Hepatocyte (in vitro differentiated cells): ENCODE results near the gene IRF3. TPM values are rescaled to one million over a fixed set of nuclear protein-coding genes. Genes with fewer than 3 reads are reported as not detected.

Experiments
- DNase-seq: peaks from one replicate; pipeline ENCODE4 v3.0.0-alpha.2; 2016; ENCODE audit warnings: low spot score
- H2AFZ ChIP-seq: fragments of 200-600 bp; sonication (generic); 2 replicates; pipeline ENCODE4 v1.6.0; 2016; ENCODE audit warnings: antibody characterized with exemption, mild to moderate bottlenecking
- H3K27ac ChIP-seq: fragments of 200-600 bp; sonication (generic); 2 replicates; pipeline ENCODE4 v1.5.1; 2016; ENCODE audit warnings: mild to moderate bottlenecking
- H3K27me3 ChIP-seq: fragments of 200-600 bp; sonication (generic); 2 replicates; pipeline ENCODE4 v1.6.1; 2016
- H3K36me3 ChIP-seq: fragments of 200-600 bp; sonication (generic); replicated peaks from 2 replicates; pipeline ENCODE4 v1.5.1; 2016; ENCODE audit warnings: low read depth; ENCODE audit not compliant: insufficient read depth
- H3K4me1 ChIP-seq: fragments of 200-600 bp; sonication (generic); 2 replicates; pipeline ENCODE4 v1.5.1; 2016; ENCODE audit warnings: mild to moderate bottlenecking, moderate library complexity; ENCODE audit not compliant: insufficient read depth
- H3K4me2 ChIP-seq: fragments of 200-600 bp; sonication (generic); 2 replicates; pipeline ENCODE4 v1.6.0; 2016
- H3K4me3 ChIP-seq: fragments of 200-600 bp; sonication (generic); 2 replicates; pipeline ENCODE4 v1.5.1; 2016; ENCODE audit warnings: mild to moderate bottlenecking
- H3K79me2 ChIP-seq: fragments of 200-600 bp; sonication (generic); 2 replicates; pipeline ENCODE4 v1.6.0; 2017; ENCODE audit warnings: mild to moderate bottlenecking
- H3K9me2 ChIP-seq: fragments of 200-600 bp; sonication (generic); replicated peaks from 2 replicates; pipeline ENCODE4 v1.6.0; 2017; ENCODE audit warnings: mild to moderate bottlenecking; ENCODE audit not compliant: insufficient read depth
- H3K9me3 ChIP-seq: fragments of 200-600 bp; sonication (generic); 2 replicates; pipeline ENCODE4 v1.5.1; 2016; ENCODE audit warnings: low read depth, mild to moderate bottlenecking
- H4K20me1 ChIP-seq: fragments of 200-600 bp; sonication (generic); 2 replicates; pipeline ENCODE4 v1.6.0; 2016; ENCODE audit warnings: mild to moderate bottlenecking; ENCODE audit not compliant: insufficient read depth, poor library complexity, severe bottlenecking
- EZH2 ChIP-seq: fragments of 200-600 bp; sonication (generic); IDR thresholded peaks from 2 replicates; pipeline ENCODE4 v1.6.1; 2016; ENCODE audit warnings: antibody characterized with exemption, mild to moderate bottlenecking, borderline replicate concordance
- EZH2phosphoT487 ChIP-seq: fragments of 200-600 bp; sonication (generic); IDR thresholded peaks from one replicate; pipeline ENCODE4 v1.6.1; 2018; ENCODE audit warnings: antibody characterized with exemption, mild to moderate bottlenecking, low read depth, moderate library complexity; ENCODE audit not compliant: unreplicated experiment, severe bottlenecking
- WGBS: methylation state at CpG from one replicate; pipeline ENCODE4 v1.1.6; 2016; ENCODE audit warnings: low lambda C conversion rate; ENCODE audit errors: missing lambda C conversion rate; 5-methylcytosine and 5-hydroxymethylcytosine counted together
- polyA plus RNA-seq: library from polyadenylated mRNA; unstranded; fragments of >200 nt; fragmentation: Nextera tagmentation; extraction: Ambion mirVana; gene quantifications from 2 replicates; pipeline ENCODE4 v1.2.1, GENCODE V29; 2016
- total RNA-seq: library from RNA; depleted of rRNA; stranded (reverse); fragments of >200 nt; gene quantifications from 2 replicates; pipeline ENCODE4 v1.2.3, GENCODE V29; 2014
- TF ChIP-seq, protein P1 (sequence below): fragments of 200-600 bp; sonication (generic); IDR thresholded peaks from 2 replicates; pipeline ENCODE4 v1.5.1; 2016; ENCODE audit warnings: antibody characterized with exemption, mild to moderate bottlenecking; ENCODE audit not compliant: poor library complexity

Gene IRF3
- total and polyA plus RNA-seq, 2 experiments from 2014 or later: 38.8 to 55.6 TPM

DNA sequence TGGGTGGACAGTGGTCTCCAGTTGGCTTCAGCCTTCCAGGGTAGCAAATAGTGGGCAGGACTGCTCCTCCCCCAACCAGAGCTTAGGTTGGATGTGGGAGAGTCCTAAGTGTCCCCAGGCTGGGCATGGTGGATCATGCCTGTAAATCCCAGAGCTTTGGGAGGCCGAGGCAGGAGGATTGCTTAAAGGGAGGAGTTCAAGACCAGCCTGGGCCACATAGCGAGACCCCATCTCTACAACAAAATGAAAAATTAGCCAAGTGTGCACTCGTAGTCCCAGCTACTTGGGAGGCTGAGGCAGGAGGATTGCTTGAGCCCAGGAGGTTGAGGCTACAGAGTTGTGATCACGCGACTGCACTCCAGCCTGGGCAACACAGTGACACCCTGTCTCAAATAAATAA lies 33.1 kb downstream of the IRF3 start:
- 88% methylated on average over 5 of the region's 5 CpGs for WGBS
- Histone ChIP-seq H3K4me2 (no peak overlapping the region), H3K9me3 (no peaks in the 10 kb centered on the region), H3K4me3 (no peak overlapping the region), H3K27ac (no peak overlapping the region), H3K9me2 (no peaks in the 10 kb centered on the region), H3K79me2 (no peaks in the 10 kb centered on the region), H2AFZ (no peak overlapping the region), H4K20me1 (no peaks in the 10 kb centered on the region), H3K4me1 (no peaks in the 10 kb centered on the region), H3K36me3 (no peaks in the 10 kb centered on the region), H3K27me3 (no peaks in the 10 kb centered on the region)
- DNase-seq: no peak
- TF ChIP-seq, protein P1, sequence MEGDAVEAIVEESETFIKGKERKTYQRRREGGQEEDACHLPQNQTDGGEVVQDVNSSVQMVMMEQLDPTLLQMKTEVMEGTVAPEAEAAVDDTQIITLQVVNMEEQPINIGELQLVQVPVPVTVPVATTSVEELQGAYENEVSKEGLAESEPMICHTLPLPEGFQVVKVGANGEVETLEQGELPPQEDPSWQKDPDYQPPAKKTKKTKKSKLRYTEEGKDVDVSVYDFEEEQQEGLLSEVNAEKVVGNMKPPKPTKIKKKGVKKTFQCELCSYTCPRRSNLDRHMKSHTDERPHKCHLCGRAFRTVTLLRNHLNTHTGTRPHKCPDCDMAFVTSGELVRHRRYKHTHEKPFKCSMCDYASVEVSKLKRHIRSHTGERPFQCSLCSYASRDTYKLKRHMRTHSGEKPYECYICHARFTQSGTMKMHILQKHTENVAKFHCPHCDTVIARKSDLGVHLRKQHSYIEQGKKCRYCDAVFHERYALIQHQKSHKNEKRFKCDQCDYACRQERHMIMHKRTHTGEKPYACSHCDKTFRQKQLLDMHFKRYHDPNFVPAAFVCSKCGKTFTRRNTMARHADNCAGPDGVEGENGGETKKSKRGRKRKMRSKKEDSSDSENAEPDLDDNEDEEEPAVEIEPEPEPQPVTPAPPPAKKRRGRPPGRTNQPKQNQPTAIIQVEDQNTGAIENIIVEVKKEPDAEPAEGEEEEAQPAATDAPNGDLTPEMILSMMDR: no peak
- TF ChIP-seq EZH2phosphoT487 (no peak), EZH2 (no peak)

DNA sequence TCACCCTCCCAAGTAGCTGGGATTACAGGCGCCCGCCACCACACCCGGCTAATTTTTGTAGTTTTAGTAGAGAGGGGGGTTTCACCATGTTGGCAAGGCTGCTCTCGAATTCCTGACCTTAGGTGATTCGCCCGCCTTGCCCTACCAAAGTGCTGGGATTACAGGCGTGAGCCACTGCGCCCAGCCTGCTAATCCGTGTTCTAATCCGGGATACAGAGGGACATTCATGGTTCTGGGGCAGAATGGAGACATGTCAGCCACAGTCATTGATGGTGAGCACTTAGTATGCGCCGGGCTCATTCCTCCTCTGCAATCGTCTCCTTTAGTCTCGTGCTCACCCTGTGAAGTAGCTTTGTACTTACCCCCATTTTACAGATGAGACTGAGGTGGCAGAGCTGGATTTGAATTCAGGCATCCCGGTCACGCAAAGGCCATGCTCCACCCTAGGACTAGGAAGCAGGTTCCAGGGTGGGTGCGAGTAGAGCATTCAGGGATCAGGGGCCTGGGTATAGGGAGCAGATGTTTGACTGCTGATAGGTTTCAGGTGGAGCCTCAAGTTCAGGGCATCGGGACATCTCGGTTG lies 34.0 kb downstream of the IRF3 start:
- Histone ChIP-seq H3K36me3 (no peaks in the 10 kb centered on the region), H3K4me1 (no peaks in the 10 kb centered on the region), H3K9me2 (no peaks in the 10 kb centered on the region), H4K20me1 (no peaks in the 10 kb centered on the region), H3K27me3 (no peaks in the 10 kb centered on the region), H3K27ac (no peak overlapping the region), H3K79me2 (no peaks in the 10 kb centered on the region), H2AFZ (no peak overlapping the region), H3K4me3 (no peak overlapping the region), H3K4me2 (no peak overlapping the region), H3K9me3 (no peaks in the 10 kb centered on the region)
- no peak for TF ChIP-seq EZH2phosphoT487
- TF ChIP-seq, protein P1: no peak
- TF ChIP-seq EZH2: no peak
- no peak for DNase-seq
- 94% methylated on average over 19 of the region's 19 CpGs for WGBS

DNA sequence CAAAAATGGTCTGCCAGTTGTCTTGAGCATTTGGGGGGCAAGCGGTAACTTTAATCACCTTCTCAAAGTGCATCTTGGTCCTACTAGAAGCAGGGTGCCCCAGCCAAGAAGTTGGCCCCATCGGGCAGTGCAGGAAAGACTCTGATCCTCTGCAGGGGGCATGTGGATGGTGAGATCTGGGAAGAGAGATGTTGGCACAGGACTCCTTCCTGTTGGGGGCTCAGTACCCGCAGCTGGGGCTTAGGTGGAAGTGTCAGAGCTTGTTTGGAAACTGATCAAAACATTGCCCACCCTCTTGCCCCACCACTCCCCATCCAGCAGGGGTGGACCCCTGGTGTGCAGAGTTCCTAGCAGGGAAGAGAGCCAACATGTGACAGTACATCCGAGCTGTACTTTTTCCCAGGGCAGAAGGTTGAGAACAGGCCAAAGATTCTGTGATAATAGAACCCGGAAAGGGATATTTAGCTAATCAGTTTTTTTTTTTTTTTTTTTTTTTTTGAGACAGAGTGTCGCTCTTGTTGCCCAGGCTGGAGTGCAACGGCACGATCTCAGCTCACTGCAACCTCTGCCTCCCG lies 34.6 kb downstream of the IRF3 start:
- no peak for DNase-seq
- Histone ChIP-seq H3K79me2 (no peaks in the 10 kb centered on the region), H3K9me3 (no peaks in the 10 kb centered on the region), H3K27ac (no peak overlapping the region), H3K4me3 (no peak overlapping the region), H3K4me2 (no peak overlapping the region), H3K36me3 (no peaks in the 10 kb centered on the region), H3K27me3 (no peaks in the 10 kb centered on the region), H4K20me1 (no peaks in the 10 kb centered on the region), H3K9me2 (no peaks in the 10 kb centered on the region), H2AFZ (no peak overlapping the region), H3K4me1 (no peaks in the 10 kb centered on the region)
- TF ChIP-seq EZH2phosphoT487 (no peak), EZH2 (no peak)
- TF ChIP-seq, protein P1: no peak
- WGBS: 77% methylated on average over 9 of the region's 9 CpGs
